Adipose tissue (tissue), 3 donors: ENCODE data around the gene RAI1. TPM values are rescaled to one million over a fixed set of nuclear protein-coding genes. Genes with fewer than 3 reads are reported as not detected.

ENCODE experiments used
- H3K27ac ChIP-seq: one replicate; pipeline ENCODE4 v1.5.1; 2013; ENCODE audit warnings: low read depth, low read length
- WGBS, 3 donors: extraction: QIAGEN DNeasy Blood & Tissue Kit; methylation state at CpG; one replicate each; pipeline ENCODE4 v1.1.7; 2013; 5-methylcytosine and 5-hydroxymethylcytosine counted together
- polyA plus RNA-seq, 3 donors: library from polyadenylated mRNA; stranded (reverse); fragments of 200-250 nt; gene quantifications; one replicate each; pipeline ENCODE4 v1.2.3, GENCODE V29; 2013
- donor health status: healthy with polysubstance abuse.
- donor health status: Bipolar disorder and iron deficiency.
- donor health status: healthy.

Gene RAI1
- polyA plus RNA-seq, 3 donors: 4.5 to 9.3 (median 6.4) TPM

DNA sequence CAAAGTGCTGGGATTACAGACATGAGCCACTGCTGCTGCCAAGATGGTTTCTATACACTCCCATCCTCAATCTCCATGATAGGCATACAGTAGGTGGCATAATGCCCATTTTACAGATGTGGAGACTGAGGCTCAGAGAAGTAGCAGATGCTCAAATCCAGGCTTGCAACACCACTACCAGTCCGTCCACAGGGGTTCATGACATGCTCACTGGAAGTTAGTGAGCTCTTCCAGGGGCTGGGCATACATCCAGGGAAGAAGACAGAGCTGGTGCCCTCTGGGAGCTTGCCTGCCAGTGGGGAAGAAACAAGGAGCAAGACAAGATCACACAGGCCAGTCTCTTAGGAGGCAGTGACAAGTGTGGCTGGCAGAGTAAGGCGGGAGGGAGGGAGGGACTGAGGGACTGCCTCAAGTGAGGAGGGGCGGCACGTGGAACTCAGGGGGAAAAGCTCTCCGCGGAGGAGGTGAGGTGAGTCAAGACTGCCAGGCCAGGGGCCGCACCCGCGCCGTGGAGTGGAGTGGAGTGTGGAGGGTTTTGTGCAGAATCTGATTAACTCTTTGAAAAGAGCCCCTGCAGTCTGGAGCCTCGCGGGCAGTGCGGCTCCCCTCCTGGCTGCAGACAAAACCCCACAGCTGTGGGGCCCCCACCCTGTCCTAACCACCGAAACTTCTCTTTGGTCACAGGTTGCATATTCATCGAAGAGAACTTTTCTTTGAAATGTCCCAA lies 127.6 kb downstream of the RAI1 start:
- no peak overlapping the region for H3K27ac ChIP-seq
- 66 to 83% (median 69%) methylated on average over 15 of the region's 15 CpGs for WGBS, 3 donors

DNA sequence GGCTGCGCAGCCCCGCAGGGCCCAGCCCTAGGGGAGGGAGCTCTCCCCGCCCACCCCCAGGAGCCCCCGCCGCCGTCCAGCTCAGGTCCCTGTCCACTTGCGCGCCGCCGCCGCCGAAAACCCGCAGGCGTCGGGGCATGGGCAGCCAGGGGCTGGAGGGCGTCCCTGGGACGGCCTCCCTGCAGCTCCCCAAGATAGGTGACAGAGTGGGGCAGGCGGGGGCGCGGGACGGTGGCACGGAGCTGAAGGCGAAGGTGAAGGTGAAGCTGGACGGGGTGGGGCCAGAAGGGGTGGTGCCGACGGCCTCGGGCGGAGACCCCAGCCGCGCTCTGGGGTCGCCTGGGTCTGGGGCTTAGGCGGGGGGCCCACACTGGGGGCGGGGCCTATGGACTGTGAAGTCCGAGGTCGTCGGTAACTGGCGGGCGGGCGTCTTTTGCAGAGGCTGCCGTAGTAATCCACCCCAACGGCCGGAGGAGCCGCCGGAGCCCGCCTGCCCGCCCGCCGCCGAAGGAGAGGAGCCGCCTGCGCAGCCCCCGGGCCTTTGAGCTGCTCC lies 128.3 kb downstream of the RAI1 start:
- WGBS, 3 donors: 50 to 80% (median 78%) methylated on average over 47 to 52 of the region's 52 CpGs
- no peak overlapping the region for H3K27ac ChIP-seq

DNA sequence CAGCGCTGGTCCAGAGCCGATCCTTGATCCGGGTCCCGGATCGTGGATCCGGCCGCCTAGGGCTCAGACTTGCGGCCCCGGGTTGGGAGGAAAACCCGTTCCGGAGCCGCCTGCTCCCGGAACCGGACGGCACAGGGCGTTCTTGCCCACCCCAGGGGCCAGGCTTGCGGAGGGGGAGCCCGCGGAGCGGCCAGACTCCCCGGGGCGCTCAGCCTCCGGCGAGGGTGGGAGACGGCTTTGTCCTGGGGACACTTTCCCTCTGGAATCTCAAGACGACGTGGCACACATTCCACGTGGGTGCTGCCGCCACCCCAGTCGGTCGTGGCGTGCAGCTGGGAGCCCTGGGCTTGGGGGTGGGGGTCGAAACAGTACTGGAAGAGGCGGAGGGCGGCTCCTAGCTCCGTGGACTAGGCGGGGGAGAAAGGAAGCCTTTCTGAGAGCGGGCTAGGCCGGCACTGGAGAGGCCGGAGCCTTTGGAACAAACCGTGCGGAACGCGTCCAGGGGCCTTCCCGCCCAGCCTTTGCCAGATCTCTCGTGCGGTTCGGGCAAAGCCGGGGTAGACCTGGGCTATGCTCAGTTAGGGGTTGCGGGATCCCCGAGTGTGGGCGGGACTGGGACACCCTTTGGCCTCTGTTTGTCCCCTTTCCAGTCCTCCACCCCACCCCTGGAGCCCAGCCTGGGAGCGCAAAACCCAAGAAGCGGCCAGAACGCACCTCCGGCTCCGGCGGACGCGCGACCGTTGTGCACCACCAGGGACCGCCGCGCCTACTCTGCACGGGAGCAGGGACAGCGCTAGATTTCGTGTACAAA lies 129.0 kb downstream of the RAI1 start:
- WGBS, 3 donors: 63 to 72% (median 67%) methylated on average over 67 to 68 of the region's 68 CpGs
- H3K27ac ChIP-seq: no peak overlapping the region

DNA sequence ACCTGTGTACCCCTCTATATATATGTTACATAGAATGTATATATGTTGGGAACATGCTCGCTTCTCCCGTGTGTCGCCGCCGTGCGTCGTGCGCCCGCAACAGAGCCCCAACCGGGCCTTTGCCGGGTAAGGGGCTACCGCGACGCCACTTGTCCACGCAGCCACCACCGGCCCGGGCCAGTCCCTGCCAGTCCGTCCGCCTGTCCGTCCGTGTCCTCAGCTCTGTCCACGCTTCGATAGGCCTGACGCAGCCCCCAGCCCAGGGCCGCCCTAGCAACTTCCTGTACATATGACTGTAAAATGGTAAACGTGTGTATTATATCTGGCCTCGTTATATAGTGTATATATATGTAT lies 129.6 kb downstream of the RAI1 start:
- no peak overlapping the region for H3K27ac ChIP-seq
- WGBS, 3 donors: 76 to 82% (median 81%) methylated on average over 27 of the region's 27 CpGs

DNA sequence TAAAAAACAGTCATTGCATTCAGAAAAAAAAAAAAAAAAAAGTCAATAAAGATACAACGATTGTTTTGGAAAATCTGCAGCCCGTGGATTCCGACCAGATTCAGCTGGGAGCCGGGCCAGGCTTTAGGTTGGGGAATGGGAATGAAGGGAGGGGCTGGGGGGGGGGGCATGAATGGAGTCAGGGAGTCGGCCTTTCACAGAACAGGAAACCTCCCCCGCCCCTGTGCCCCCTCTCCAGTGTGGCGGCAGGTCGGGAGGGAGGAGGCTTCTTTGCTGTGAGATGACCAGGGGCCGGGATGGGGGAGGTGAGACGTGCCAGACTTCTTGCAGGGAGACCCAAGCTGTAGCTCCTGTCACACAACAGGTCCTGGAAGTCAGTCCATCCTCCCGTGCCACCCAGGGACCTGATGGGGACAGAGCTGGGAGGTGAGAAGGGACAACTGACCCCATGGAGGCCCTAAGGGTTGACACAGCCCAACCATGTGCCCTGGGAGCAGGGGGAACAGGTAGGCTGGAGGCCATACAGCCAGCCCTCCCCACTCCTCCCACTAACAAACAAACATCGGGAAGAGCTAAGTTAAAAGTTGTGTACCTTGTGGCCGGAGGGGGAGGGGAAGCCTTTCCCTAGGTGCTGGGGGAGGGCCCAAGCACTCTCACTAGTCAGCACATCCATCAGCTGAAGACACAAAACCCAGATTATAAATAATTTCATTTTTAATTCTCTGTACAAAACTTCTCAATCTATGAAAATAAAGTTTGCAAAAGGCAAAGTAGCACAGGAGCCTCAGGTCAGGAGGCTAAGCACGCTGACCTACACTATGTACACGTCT lies 130.3 kb downstream of the RAI1 start:
- H3K27ac ChIP-seq: no peak overlapping the region
- WGBS, 3 donors: 38 to 59% (median 42%) methylated on average over 15 of the region's 15 CpGs

DNA sequence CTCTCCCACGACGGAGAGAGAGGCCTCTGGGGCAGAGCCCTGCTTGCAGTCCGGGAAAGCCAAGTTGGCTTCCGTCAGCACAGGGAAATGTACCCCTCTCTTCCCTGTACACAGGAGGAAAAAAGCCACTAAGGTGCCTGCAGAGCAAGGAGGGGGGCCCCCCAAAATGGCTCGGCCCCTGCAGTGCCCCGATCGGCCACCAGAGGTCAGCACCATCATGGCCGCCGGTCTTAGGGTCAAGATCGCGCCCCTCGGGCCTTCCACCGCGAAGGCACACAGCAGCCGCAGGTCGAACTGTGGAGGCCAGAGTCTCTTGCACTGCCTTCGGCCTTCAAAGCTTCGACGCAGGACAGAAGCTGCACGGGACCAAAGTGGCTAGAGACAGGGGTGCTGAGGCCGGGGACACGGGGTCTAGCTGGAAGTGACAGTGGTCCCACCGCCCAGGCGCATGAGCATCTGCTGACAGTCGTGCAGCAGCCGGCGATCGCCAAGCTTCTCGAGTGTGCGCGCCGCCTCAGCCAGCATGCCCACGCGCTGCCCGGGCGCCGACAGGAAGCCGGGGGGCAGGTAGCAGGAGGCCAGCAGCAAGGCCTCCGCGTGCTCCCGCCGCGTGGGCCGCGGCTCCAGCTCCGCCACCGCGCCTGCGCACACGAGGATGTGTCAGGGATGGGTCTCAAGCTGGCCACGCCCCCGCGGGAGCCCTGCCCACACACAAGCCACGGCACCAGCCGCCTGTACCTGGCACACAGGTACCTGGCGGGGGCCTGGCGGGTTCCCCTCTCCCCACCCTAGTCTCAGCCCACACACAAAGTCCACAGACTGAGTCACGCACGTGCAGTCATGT lies 131.2 kb downstream of the RAI1 start:
- no peak overlapping the region for H3K27ac ChIP-seq
- WGBS, 3 donors: 58 to 63% (median 58%) methylated on average over 57 to 59 of the region's 59 CpGs

DNA sequence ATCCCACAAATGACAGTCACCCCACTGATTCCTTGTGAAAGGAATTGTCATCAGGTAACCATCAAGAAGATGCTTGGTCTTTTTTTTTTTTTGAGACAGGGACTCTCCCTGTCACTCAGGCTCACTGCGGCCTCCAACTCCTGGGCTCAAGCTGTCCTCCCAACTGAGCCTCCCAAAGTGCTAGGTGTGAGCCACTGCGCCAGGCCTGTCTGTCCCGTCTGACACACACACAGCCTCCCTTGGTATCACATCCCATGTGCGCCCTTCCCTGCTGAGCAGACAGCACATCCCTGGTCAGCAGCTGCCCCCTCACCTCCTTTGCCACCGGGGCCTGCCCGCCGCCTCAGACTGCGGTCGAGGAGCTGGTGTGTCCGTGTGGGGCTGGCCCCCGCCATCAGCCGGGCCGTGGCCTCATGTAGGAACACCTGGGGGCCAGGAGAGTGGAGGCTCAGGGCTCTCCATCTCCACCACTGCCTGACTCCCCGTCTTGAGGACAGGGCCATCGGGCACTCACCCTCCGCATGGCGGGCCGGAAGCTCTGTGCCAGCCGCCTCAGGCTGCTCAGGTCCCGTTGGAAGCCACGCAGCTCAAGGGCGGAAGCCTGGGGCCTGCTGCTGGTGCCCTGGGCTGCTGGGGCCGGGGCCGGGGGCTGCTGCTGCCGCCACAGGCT lies 131.9 kb downstream of the RAI1 start:
- 93 to 95% (median 94%) methylated on average over 25 of the region's 25 CpGs for WGBS, 3 donors
- H3K27ac ChIP-seq: no peak overlapping the region

DNA sequence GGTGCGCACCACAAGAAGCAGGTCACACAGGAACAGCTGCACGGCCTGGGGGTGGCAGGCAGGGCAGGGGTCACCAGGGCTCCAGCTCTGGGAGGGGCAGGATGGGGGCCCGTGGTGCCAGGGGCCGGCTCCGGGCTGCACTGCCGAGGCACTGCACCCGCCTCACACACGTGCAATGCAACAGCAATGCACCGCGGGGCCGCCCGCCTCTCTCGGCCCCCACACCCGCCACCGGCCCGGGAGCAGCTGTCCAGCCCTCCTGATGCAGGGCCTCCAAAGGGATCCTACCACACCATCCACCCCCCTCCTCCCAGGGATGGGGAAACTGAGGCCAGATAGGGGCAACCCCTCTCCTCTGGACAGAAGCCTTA lies 132.5 kb downstream of the RAI1 start:
- WGBS, 3 donors: 88 to 89% (median 89%) methylated on average over 13 to 16 of the region's 16 CpGs
- H3K27ac ChIP-seq: no peak overlapping the region

GRCh38 chr17:17814162-17815061 lies 133.2 kb downstream of the RAI1 start:
- WGBS, 3 donors: 84 to 87% (median 86%) methylated on average over 18 to 20 of the region's 20 CpGs
- no peak overlapping the region for H3K27ac ChIP-seq

DNA sequence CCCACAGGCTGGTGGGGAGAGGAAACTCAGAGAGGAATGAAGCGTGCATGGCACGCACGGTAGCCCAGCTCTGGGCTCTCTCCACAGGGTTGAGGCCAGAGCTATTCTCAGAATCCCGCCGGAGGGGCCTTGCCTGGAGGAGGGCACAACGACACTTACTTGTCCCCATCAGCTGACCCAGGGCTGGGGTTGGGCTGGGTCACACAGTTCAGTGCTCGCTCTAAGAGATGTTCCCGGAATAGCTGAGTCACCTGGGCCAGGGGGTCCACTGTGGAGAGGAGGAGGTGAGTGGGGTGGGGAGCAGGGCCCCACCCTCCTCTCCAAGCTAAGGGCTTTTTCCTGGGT lies 133.8 kb downstream of the RAI1 start:
- H3K27ac ChIP-seq: no peak overlapping the region
- WGBS, 3 donors: 70 to 90% (median 81%) methylated on average over 8 of the region's 8 CpGs

DNA sequence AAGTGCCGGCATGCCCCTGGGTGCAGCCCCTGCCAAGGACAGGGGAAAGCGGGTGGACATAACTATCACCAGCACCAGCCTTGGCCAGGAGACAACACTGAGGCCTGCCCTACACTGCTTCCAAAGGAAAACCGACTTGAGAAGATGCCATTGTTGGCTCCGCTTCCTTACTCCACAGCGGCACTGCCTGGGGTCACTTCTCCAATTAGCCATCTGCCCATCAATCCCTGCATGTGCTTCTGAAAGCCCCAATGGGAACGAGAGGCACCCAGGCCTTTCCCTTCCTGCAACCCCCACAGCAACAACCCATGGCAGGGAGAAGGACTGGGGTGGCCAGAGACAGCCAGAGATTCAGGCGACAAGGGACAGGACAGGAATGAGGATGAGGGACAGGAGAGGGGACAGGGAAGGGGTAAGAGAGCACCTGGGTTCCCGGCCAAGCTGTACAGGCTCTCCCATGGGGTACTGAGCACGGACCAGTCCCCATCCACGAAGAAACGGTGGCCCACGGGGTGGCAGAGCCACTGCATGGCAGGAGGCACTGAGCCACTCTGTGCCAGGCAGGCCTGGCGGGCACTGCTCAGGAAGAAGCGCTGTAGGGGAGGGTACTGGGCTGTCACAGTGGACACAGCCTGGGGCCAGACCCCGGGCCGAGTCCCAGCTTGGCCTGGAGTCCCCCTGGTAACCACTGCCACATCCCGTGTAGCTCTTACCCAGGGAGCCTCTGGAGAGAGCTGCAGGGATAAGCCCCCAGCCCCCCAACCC lies 134.4 kb downstream of the RAI1 start:
- 81 to 90% (median 88%) methylated on average over 16 to 17 of the region's 17 CpGs for WGBS, 3 donors
- H3K27ac ChIP-seq: no peak overlapping the region

- H3K27ac ChIP-seq: no peak overlapping the region
- 93 to 95% (median 95%) methylated on average over 20 to 22 of the region's 22 CpGs for WGBS, 3 donors
These were observed 135.1 kb downstream of the RAI1 start for GRCh38 chr17:17816240-17816814.

DNA sequence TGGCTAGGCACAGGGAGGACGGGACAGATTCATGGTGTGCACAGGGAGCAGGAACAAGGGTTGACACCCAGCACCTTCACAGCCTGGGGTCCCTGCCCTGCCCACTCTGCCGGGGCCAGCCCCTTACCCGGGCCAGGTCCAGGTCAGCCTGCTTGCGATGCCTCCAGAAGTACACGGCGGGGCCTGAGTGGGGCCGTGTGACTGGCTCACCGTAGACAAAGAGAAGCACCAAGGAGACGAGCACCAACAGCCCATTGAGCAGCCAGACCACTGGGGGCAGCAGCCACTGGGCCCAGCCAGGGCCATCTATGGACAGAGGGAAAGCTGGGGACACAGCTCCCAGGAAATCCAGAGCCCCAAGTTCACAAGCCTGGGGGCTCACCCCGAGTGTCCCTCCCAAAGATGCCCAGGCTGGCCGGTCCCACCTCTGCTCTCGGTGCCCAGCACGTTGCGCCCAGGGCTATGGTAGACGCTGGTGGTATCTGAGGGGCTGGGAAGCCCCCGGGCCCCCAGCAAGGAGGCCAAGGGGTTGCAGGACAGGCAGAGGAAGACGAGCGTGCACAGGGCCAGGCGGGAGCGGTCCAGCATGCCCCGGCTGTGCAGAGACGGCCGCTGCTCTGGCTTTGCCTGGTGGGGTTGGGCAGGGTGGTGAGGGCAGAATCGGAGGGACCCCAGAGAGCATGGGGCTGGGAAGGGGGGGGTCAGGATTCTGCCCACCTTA lies 135.7 kb downstream of the RAI1 start:
- no peak overlapping the region for H3K27ac ChIP-seq
- 88 to 92% (median 89%) methylated on average over 24 of the region's 24 CpGs for WGBS, 3 donors

- no peak overlapping the region for H3K27ac ChIP-seq
- WGBS, 3 donors: 90 to 95% (median 91%) methylated on average over 10 of the region's 10 CpGs
These were observed 136.3 kb downstream of the RAI1 start for GRCh38 chr17:17817552-17817947.

DNA sequence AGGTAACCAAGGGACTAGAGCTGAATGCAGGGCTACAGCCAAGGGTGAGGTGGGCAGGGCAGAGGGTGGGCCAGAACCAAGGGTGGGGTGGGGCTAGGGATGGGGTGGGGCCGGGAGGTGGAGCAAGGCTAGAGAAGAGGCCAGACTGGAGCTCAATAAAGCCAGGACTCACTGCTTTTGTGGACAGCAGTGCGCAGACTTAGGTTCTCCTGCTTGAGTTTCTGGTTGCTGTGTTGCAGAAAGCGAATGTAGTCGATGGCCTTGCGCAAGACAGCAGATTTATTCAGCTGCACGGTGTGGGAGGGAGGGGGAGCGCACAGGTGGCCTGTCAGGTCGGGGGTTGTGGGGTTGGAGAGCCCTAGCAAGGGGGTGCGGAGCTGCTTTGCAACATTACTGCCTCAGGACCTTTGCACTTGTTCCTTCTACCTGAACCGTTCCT lies 136.8 kb downstream of the RAI1 start:
- WGBS, 3 donors: 62 to 71% (median 67%) methylated on average over 10 of the region's 10 CpGs
- H3K27ac ChIP-seq: no peak overlapping the region
